Caki2 (cell line): Measurements from ENCODE around the gene COL8A1. TPM values are rescaled to one million over a fixed set of nuclear protein-coding genes. Genes with fewer than 3 reads are reported as not detected.
A peak's percentile ranks its signal among the peaks of the same experiment; 100 is the strongest.

Source experiments
- DNase-seq: peaks from one replicate; pipeline ENCODE4 v3.0.0-alpha.2; 2015; ENCODE audit warnings: low read depth
- in situ Hi-C: cut with HindIII; loops from 2 replicates; pipeline ENCODE4 v1.10.0; 2016; ENCODE audit warnings: low sequenced_read_pairs, low pct_unique_long_range_greater_than_20kb, mixed read lengths
- total RNA-seq: library from RNA; depleted of rRNA; stranded (reverse); fragments of >200 nt; shearing (Covaris generic); gene quantifications from 2 replicates; pipeline ENCODE4 v1.2.3, GENCODE V29; 2014; ENCODE audit warnings: low replicate concordance

The COL8A1 gene
- total RNA-seq, 1 experiment from 2014 or later: 36.4 TPM

DNA sequence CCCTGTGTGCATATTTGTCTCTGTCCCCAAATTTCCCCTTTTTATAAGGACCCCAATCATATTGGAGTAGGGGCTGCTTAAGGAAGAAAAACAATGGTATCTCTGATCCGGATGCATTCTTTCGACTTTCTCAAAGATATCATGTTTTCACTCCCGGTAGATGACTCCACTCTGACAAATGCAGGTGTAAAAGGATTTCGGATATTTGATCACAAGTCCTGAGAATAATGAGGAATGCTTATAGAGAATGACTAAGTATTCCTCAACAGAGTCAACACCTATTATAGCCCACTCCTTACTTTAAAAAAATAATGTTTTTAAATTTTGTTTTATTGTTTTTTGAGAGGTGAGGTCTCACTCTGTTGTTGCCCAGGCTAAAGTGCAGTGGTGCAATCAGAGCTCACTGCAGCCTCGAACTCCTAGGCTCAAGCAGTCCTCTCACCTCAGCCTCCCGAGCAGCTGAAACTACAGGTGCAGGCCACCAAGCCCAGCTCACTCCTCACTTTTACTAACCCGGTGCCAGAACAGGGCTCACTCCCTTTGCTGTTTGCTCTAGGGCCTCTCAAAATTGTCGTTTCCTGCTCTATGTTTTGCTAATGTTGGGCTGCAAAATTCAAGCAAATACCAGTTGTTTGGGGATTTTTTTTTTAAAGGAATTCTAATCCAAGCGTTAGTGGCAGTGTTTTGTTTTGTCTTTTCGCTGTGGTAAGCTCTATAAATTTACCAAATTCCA, 24.6 kb downstream of the COL8A1 start:
- in situ Hi-C loops: no loop called here
- DNase-seq: no peak

DNA sequence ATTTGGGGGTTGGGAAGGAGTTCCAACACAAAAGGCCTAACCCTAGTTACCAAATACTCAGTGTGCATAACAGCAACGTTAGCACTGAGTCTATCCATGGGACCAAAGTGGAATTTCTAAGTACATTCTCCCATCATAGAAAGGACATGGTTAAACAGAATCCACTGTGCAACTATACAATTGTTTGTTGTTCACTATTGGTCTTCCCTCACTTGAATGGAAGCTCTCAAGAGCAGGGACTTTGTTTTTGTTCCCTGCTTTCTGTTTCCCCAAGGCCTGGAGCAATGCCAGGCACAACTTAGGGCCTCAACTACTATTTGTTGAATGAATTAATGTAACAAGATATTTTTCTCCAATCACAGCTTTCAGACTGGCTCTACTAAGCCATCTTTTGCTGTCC, 25.6 kb downstream of the COL8A1 start:
- in situ Hi-C loops: no loop called here

DNA sequence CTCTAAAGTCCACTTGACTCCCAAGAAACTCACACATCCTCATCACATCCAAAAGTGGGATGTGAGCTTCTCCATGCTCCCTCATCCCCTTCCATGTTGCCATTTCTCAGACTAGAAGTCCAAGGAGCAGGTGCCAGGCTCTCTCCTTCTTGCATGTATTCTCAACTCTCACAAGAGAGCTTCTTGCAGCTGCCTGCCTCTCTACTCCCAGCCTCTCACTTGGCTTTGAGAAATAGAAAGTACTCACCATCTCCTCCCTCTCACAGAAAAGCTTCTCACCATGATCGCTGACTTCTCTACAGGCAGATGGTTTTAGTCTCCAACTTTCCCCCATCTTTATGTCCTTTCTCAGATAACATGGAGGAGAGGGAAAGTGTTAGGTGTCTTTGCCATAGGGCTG, 26.6 kb downstream of the COL8A1 start:
- in situ Hi-C loops: no loop called here
- DNase-seq: no peak

More for the DNA sequence above, 25.6 kb downstream of the COL8A1 start:
- no peak for DNase-seq

DNA sequence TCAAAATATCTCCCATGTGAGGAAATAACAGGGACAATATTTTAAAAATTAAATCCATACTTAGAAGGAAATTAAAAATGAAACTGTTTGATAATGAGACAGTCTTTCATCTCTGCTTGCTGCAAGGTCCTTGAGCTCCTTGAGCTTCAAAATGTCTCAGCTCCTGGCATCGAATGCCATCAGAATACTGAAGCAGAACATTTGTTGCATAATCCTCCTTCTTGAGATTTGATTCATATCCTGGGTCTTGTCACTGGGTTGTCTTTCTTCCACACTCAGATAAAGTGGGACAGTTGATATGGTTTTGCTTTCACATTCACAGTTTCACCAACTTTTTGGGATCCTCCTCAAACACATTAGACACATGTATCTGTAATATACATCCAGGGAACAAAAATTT, 27.8 kb downstream of the COL8A1 start:
- no peak for DNase-seq
- in situ Hi-C loops: no loop called here

DNA sequence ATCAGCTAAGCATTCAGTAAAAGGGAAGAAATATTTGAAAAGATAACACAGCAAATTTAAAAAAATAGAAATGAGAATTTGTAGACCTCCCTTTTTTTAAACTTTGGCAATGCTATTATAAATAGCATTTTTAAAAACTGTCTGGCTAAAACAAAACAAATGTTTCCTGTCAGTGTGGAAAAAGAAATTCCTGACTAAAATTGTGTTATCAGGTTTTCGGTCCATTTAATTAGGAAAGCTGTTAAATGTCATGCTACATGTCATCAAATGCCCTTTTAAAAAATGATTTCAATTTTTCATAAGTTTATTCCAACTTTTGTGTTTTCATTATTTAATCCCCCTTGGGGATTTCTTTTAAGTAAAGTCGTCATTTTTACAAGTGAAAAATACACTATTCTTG, 29.6 kb downstream of the COL8A1 start:
- DNase-seq: no peak
- in situ Hi-C loops: no loop called here

DNA sequence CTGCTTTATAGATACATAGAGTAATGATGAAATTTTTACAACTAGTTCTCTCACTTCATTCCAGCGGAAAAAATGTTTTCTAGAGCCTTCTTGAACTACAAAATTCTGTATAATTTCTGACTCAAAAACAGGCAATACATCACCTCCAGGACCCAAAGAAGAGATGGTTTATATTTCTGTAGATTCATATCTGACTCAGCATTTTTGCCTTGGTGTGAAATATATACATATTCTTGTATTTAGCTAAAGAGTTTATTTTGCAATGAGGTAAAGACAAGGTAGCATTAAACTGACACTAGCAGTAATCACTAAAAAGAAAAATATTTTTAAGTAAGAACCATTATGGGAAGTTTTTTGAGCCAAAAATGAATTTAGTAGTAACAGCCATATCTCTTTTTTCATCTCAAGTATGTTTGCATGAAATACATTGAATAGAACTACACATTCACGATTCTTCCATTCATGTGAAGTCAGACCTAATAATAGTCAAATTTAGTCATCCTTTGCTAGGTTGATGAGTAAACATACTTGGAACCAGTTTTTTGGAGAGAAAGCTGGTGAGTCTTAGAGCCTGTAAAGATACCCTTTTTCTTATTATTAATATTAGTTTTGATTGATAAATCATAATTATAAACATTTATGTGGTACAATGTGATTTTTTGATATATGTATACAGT, 31.6 kb downstream of the COL8A1 start:
- in situ Hi-C loops: no loop called here
- no peak for DNase-seq

DNA sequence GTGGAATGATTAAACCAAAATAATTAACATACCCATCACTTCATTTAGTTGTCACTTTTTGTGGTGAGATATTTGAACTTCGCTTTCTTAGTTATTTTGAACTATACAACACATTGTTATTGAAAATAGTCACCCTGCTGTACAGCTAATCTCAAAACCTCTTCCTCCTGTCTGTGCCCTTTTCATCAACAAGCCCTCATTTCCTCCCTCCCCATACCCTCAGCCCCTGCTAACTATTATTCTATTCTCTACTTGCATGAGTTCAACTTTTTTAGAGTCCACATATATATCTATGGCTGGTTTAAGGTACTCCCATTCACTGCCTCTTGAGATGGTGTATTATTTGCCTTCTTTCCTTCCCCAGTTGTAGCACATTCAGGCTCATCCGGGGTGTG, 32.2 kb downstream of the COL8A1 start:
- no peak for DNase-seq
- in situ Hi-C loops: no loop called here

DNA sequence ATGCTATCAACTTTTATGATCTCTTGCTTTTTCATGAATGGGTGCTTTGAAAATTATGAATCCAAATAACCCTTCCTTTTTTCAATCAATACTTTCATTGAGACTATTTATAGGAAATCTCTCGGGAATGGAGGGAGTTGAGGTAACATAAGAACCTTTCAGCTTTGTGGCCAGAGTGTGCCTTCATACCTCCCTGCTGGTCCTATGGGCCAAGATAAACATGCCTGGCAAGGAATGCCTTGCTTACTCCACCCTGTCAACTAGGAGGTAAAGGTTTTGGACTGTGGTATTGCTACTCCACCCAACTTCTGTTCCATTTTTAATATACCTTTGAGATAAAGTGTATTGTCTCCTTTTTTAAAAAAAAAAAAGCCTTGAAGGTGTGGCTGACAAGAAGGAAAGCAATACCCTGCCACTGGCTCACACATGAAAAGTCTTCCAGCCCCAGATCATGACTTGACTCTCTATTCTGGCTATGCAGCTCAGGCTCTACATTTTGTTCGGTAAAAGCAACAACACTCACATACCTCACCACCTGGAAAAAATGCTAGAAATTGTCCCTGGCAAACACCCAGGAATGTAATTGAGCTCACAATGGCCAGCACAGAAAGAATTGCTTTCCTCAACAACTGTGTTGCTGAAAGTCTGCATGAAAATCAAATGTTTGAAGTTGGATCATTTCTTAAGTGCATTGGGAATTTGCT, 35.8 kb downstream of the COL8A1 start:
- in situ Hi-C loops: no loop called here
- peak; percentile 46 for DNase-seq

DNA sequence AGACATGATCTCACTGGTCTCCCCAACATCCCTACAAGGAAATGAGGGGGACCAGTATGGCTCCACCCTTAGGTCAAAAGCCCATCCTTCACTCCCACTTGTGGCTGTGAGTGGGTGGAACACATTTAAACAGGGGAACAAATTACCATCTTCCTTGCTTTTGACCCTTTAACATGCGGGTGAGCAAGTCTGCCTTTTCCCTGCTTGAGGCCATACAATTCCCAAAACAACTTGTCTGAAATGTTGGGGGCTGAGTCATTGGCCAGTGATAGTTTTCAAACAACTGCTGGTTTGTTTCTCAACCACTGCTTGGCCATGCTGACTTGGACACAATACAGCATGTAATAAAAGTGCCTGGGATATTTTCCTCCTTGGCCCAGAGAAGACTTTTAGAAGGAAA, 39.6 kb downstream of the COL8A1 start:
- no peak for DNase-seq
- in situ Hi-C loops: no loop called here

DNA sequence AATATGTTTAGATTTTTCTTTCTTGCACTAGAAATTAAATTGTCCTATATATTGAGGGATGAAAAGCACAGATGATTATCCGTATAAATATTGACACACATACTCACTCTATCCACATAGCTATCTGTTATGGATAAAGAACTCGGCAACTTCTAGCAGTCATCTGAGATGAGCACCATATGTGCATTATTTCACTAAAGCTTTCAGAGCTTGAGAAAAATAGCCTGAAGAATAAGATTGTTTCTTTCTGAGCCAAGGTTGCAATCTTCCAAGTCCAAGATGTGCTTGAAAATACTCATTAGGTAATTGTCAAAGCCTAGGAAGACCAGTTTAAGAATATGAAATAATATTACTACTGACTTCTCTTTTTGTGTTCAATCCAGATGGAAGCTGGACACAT, 40.5 kb downstream of the COL8A1 start:
- no peak for DNase-seq
- in situ Hi-C loops: no loop called here

DNA sequence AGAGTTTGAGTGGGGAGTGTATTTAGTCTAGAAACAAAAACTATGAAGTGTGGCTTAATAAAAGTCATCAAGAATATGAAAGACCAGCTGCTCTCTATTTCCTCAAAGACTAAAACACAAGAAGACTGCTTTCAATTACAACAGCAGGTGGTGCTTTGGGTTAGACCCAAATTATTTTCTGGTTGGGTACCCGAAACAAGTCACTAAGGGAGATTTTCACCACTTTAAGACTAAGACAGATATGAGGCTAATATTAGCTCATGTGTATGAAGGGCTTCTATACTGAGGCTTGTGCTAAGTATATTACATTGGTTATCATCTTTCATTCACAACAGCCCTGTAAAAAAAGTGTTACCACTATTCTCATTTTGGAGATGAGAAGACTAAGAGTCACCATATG, 43.1 kb downstream of the COL8A1 start:
- no peak for DNase-seq
- in situ Hi-C loops: no loop called here

DNA sequence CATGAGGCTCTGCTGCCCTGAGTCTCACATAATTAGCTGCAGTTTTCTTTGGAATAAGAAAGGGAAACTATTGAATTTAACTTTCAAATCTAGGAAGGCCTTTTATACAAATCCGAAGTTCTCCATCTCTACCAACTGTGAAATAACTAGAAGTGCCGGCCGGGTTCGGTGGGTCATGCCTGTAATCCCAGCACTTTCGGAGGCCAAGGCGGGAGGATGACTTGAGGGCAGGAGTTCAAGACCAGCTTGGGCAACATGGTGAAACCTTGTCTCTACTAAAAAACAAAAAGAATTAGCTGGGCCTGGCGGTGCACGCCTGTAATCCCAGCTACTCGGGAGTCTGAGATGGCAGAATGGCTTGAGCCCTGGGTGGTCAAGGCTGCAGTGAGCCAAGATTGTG, 43.6 kb downstream of the COL8A1 start:
- in situ Hi-C loops: no loop called here

DNA sequence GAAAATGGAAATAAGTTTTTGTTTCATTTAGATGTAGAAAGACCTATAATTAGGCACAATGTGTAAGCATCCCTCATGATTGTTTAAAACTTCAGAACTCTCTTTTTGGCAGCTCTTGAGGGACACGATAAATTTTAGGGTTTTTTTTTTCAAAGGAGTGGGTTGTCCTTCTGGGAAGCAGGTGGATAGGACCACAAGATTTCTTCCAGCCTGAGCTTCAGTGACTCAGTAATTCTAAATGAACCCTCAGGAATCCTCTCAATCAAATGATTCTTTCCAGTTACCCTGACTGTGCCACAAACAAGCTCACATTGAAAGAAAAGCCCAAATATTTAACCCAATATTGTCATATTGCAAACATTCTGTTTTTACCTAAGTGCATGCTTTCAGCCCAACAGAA, 45.1 kb downstream of the COL8A1 start:
- in situ Hi-C loops: no loop called here
- no peak for DNase-seq

More for the DNA sequence above, 43.6 kb downstream of the COL8A1 start:
- DNase-seq: no peak

DNA sequence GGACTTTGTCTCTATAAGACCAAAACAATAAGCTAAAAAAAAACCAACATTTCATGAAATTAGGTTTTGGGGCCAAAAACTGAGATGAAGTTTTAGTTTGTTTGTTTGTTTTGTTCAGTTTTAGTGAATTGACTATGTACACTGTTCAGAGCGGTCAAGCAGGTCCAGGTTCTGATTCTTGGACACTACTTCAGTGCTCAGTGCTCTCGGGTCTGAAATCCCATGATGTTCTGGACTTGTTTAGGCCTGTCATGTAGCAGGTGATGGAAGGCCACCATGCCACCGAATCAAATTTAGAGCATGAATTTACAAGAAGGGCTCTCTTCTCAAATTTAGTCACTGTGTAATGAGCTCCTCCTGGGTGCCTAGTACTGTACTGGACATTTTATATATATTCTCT, 45.5 kb downstream of the COL8A1 start:
- in situ Hi-C loops: no loop called here
- no peak for DNase-seq

DNA sequence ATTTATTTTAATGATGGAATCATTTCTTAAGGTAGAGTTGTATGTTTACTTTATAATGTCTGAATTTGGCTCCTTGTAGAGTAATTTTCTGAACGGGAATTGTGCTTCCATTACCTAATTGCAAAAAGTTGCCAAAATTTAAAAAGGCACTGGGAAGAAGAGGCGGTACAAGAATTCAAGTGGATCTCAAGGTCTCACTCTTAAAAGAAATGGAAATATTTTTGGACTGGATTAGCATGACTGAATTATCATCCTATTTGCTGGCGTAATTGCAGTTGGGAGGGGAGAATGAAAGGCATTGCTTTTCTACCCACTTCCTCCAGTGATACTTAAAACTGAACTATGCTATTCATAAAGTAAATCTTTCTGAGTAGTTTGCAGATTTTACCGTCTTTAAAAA, 46.2 kb downstream of the COL8A1 start:
- in situ Hi-C loops: no loop called here
- DNase-seq: no peak

DNA sequence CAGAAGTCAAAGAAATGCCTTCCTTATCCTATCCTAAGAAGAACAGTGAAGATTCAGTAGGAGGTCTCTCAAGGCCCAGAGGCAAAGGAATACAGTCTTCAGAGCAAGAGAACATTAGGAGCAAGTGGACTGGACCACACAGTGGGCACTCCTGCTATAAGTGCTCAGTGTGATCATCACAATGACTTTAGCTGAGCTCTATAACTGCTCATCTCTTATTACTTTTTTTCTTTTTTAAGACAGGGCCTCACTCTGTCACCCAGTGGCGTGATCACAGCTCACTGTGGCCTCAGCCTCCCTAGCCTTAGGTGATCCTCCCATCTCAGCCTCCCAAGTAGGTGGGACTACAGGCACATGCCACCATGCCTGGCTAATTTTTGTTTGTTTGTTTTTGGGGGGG, 48.1 kb downstream of the COL8A1 start:
- DNase-seq: no peak
- in situ Hi-C loops: no loop called here

DNA sequence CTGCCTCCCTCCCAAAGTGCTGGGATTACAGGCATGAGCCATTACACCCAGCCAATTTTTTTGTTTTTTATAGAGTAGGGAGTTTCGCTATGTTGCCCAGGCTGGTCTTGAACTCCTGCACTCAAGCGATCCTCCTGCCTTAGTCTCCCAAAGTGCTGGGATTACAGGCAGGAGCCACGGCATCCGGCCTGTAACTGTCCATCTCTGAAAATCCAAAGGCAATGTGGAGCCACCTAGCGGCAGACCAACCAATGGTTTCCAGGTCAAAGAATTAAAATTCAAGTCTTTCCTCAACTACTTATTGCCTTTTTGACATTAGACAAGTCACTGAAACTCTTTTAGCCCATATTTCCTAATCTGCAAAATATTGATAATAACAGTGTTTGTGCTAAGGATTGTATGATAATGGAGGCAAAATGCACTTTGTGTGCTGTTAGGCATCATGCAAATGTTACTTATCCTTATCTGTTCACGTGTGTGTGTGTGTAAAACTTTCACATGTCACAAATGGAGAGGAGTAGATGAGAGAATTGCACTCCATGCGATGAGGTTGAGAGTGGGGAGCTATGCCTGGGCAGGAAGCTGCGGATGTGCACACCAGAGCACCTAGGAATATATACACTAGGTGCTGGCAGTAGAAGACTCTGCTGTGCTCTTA, 48.7 kb downstream of the COL8A1 start:
- in situ Hi-C loops: no loop called here
- peak; percentile 30 for DNase-seq

DNA sequence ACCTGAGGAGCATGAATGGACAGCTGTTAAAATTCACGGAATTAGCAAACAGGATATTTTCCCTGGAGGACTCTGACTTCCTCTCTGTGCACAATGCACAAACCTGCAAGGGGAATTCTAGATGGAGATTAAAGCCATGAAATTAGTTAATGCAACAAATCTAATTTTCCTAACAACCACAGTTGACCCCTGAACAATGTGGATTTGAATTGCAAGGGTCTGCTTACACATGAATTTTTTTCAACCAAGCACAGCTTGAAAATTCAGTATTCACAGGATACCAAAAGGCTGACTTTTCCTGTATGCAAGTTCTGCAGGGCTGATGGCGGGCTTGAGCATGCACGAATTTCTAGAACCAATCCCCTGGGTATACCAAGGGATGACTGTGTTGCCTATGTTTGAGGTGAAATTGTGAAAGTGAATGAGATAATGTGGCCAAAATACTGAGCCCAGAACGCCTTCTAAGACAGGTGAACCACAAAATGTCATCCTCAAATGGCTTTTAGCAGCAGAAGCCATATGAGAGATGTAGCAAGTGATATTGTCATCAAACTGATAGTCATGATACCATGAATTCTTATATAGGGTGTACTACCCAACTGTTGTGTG, 52.5 kb downstream of the COL8A1 start:
- DNase-seq: no peak
- in situ Hi-C loops: no loop called here

DNA sequence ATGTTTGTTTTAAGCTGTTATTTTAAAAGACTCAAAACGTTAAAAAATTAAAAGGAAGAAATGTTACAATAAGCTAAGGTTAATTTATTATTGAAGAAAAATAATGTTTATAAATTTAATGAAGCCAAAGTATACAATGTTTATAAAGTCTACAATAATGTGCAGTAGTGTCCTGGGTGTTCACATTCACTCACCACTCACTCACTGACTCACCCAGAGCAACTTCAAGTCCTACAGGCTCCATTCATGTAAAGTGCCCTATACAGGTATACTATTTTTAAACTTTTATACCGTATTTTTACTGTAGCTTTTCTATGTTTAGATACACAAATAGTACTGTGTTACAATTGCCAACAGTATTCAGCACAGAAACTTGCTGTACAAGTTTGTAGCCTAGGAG, 55.2 kb downstream of the COL8A1 start:
- in situ Hi-C loops: no loop called here
- no peak for DNase-seq
